OCI-LY3 (cell line): ENCODE data around the gene HMSD.

Source experiments
- H2AFZ ChIP-seq: fragments of 200-600, 300-600 bp; shearing (Covaris generic); 2 replicates; pipeline ENCODE4 v1.6.0; 2014; ENCODE audit warnings: antibody characterized with exemption, low read depth, low read length
- H3K27ac ChIP-seq: fragments of 200-600, 300-600 bp; sonication (generic); 2 replicates; pipeline ENCODE4 v1.5.1; 2014; ENCODE audit warnings: mild to moderate bottlenecking, low read length, moderate library complexity, mixed read lengths
- H3K27me3 ChIP-seq: fragments of 200-600, 300-600 bp; sonication (generic); 2 replicates; pipeline ENCODE4 v1.6.1; 2014; ENCODE audit warnings: low read depth, low read length, mixed read lengths
- H3K36me3 ChIP-seq: fragments of 200-600, 300-600 bp; sonication (generic); replicated peaks from 2 replicates; pipeline ENCODE3; 2014; ENCODE audit warnings: low read depth, low read length, mixed read lengths
- H3K4me1 ChIP-seq: fragments of 300-600, 200-600 bp; sonication (generic); 2 replicates; pipeline ENCODE4 v1.6.1; 2014; ENCODE audit warnings: low read length, mixed read lengths
- H3K4me2 ChIP-seq: fragments of 200-600, 300-600 bp; sonication (generic); 2 replicates; pipeline ENCODE4 v1.6.1; 2014; ENCODE audit warnings: low read length, mixed read lengths
- H3K4me3 ChIP-seq: fragments of 300-600, 200-600 bp; sonication (generic); 2 replicates; pipeline ENCODE4 v1.5.1; 2014; ENCODE audit warnings: antibody characterized with exemption, mild to moderate bottlenecking, low read length, moderate library complexity
- H3K79me2 ChIP-seq: fragments of 300-600, 200-600 bp; shearing (Covaris generic); 2 replicates; pipeline ENCODE4 v1.6.1; 2014; ENCODE audit warnings: mild to moderate bottlenecking, low read length, mixed read lengths
- H3K9ac ChIP-seq: fragments of 300-600, 200-600 bp; shearing (Covaris generic); 2 replicates; pipeline ENCODE4 v1.6.0; 2014; ENCODE audit warnings: mild to moderate bottlenecking, low read length, moderate library complexity
- H3K9me3 ChIP-seq: fragments of 200-600, 300-600 bp; shearing (Covaris generic); 2 replicates; pipeline ENCODE4 v1.6.1; 2014; ENCODE audit warnings: low read length, mixed read lengths; ENCODE audit not compliant: insufficient read depth
- H4K20me1 ChIP-seq: fragments of 200-600, 300-600 bp; sonication (generic); 2 replicates; pipeline ENCODE4 v1.6.1; 2016; ENCODE audit warnings: low read length, mixed read lengths; ENCODE audit not compliant: insufficient read depth
- EZH2phosphoT487 ChIP-seq: fragments of 200-600 bp; shearing (Covaris generic); IDR thresholded peaks from 2 replicates; pipeline ENCODE4 v1.6.1; 2018; ENCODE audit warnings: antibody characterized with exemption, mixed run types, low read depth
- TF ChIP-seq, protein P1 (sequence below): fragments of 200-600, 300-600 bp; sonication (generic); IDR thresholded peaks from 2 replicates; pipeline ENCODE4 v1.5.1; 2014; ENCODE audit warnings: antibody characterized with exemption, low read length, low read depth

HMSD gene

DNA sequence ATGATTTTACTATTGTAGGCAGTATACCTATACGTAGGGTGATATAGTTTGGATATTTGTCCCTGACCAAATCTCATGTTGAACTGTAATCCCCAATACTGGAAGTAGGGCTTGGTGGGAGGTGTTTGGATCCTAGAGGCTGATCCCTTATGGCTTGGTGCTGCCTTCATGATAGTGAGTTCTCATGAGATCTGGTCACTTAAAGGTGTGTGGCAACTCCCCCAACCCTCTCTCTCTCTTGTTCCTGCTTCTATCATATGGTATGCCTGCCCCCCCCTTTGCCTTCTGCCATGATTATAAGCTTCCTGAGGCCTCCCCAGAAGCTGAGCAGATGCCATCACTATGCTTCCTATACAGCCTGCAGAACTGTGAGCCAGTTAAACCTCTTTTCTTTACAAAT lies 43.0 kb upstream of the HMSD start:
- Histone ChIP-seq H3K9me3 (no peaks in the 10 kb centered on the region), H3K36me3 (no peaks in the 10 kb centered on the region), H3K4me2 (no peak overlapping the region), H3K4me1 (peaks cover 25% of the 10 kb centered on the region), H3K27ac (no peak overlapping the region), H3K79me2 (no peaks in the 10 kb centered on the region), H3K9ac (no peak overlapping the region), H4K20me1 (no peaks in the 10 kb centered on the region), H3K4me3 (no peak overlapping the region), H2AFZ (no peak overlapping the region), H3K27me3 (no peaks in the 10 kb centered on the region)
- TF ChIP-seq EZH2phosphoT487: no peak
- TF ChIP-seq, protein P1, sequence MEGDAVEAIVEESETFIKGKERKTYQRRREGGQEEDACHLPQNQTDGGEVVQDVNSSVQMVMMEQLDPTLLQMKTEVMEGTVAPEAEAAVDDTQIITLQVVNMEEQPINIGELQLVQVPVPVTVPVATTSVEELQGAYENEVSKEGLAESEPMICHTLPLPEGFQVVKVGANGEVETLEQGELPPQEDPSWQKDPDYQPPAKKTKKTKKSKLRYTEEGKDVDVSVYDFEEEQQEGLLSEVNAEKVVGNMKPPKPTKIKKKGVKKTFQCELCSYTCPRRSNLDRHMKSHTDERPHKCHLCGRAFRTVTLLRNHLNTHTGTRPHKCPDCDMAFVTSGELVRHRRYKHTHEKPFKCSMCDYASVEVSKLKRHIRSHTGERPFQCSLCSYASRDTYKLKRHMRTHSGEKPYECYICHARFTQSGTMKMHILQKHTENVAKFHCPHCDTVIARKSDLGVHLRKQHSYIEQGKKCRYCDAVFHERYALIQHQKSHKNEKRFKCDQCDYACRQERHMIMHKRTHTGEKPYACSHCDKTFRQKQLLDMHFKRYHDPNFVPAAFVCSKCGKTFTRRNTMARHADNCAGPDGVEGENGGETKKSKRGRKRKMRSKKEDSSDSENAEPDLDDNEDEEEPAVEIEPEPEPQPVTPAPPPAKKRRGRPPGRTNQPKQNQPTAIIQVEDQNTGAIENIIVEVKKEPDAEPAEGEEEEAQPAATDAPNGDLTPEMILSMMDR: no peak

DNA sequence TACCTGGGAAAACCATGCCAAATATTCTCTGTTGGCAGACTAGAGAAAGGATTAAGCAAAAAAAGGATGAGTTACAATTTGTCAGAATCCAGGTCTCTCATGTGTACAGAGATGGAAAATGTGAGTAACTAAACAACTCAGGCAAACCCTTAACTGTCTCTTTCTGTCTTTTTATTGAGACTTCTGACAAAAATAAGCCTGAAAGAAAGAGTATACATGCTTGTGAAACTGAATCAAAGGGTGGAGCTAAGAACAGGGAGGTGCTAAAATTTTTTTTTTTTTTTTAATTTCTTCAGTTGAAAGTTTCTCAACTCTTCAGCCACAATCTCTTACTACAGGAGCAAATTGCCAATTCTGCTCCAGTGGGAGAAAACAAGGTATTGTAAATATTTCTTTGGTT lies 41.4 kb upstream of the HMSD start, which contains the start of gene SERPINB10:
SERPINB10 (plus strand) TSS at position 295 of the 400 bp plus-strand sequence. CDS start 7,553 bp downstream, outside the sequence.
- H3K4me3 ChIP-seq: no peak within 1 kb of the TSS
- H3K4me2 ChIP-seq: no peak within 1 kb of the TSS
- H4K20me1 ChIP-seq: no peaks in the 10 kb centered on the region
- H3K9ac ChIP-seq: no peak within 1 kb of the TSS
- TF ChIP-seq EZH2phosphoT487: no peak
- TF ChIP-seq, protein P1: no peak
- no peaks in the 10 kb centered on the region for H3K79me2 ChIP-seq
- no peaks in the 10 kb centered on the region for H3K27me3 ChIP-seq
- no peaks in the 10 kb centered on the region for H3K36me3 ChIP-seq
- H3K4me1 ChIP-seq: peaks cover 25% of the 10 kb centered on the region
- H3K9me3 ChIP-seq: no peaks in the 10 kb centered on the region
- H2AFZ ChIP-seq: 0 out of 2 replicates have a peak within 1 kb of the TSS, but pooled peaks have one; percentile 11
- H3K27ac ChIP-seq: no peak within 1 kb of the TSS

DNA sequence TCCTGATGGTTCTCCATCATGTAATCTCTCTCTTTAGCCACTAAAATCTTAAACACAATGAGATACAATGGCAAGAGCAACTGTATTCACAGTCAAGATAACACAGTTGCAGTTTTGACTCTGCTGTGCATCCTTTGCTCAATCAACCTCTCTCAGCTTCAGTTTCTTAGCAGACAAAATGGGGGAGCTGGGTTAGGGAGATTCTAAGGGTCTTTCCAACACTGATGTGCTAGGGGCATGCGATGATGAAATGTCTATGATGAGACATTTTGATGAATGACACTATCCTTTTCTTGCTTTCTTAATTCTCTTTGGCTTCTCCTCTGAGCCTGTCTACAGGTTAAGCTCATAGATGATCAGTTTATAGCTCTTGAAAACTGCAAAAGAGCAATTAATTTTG lies 40.2 kb upstream of the HMSD start:
- H3K4me2 ChIP-seq: no peak overlapping the region
- H3K4me3 ChIP-seq: no peak overlapping the region
- no peaks in the 10 kb centered on the region for H4K20me1 ChIP-seq
- H2AFZ ChIP-seq: 0 out of 2 replicates have a peak overlapping the region, but pooled peaks have one; percentile 11
- H3K79me2 ChIP-seq: no peaks in the 10 kb centered on the region
- TF ChIP-seq, protein P1: no peak
- no peak for TF ChIP-seq EZH2phosphoT487
- no peak overlapping the region for H3K9ac ChIP-seq
- no peaks in the 10 kb centered on the region for H3K27me3 ChIP-seq
- H3K36me3 ChIP-seq: no peaks in the 10 kb centered on the region
- H3K27ac ChIP-seq: no peak overlapping the region
- H3K4me1 ChIP-seq: peaks cover 25% of the 10 kb centered on the region
- no peaks in the 10 kb centered on the region for H3K9me3 ChIP-seq

DNA sequence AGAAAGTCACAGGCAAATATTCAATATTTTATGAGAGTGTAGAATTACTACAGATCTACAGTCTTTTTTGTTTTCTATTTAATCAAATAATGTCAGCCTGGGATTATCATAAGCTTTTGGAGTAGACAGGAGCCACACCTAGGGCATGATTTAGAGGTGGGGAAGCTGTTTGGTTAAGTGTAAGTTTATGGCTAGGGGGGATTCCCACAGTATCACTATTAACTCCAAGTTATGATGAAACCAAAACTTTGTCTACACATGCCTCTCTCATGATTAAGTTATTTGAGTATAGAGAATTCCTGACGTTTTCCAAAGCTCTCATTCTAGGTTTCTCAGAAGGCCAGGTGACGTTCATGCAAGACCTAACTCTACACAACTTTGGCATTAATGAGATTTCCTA lies 39.2 kb upstream of the HMSD start:
- H3K4me2 ChIP-seq: peak overlapping the region; percentile 34

More for the DNA sequence above, 39.2 kb upstream of the HMSD start:
- no peaks in the 10 kb centered on the region for H4K20me1 ChIP-seq
- no peaks in the 10 kb centered on the region for H3K27me3 ChIP-seq
- no peak overlapping the region for H3K4me3 ChIP-seq
- no peak overlapping the region for H3K27ac ChIP-seq
- no peaks in the 10 kb centered on the region for H3K79me2 ChIP-seq
- TF ChIP-seq, protein P1: no peak
- TF ChIP-seq EZH2phosphoT487: no peak
- H3K36me3 ChIP-seq: no peaks in the 10 kb centered on the region
- H3K4me1 ChIP-seq: peaks cover 25% of the 10 kb centered on the region
- H3K9me3 ChIP-seq: no peaks in the 10 kb centered on the region
- H3K9ac ChIP-seq: no peak overlapping the region
- H2AFZ ChIP-seq: peak overlapping the region; percentile 17; the same call in 1 of the 2 replicates
